Colonic mucosa (tissue), 4 donors: ENCODE results near the gene PPP6R2. TPM values are rescaled to one million over a fixed set of nuclear protein-coding genes. Genes with fewer than 3 reads are reported as not detected.

Source experiments
- DNase-seq: peaks from one replicate; pipeline ENCODE4 v3.0.0-alpha.2; 2020
- H3K27ac ChIP-seq: fragments of 200-600 bp; one replicate; pipeline ENCODE4 v1.8.0; 2021
- H3K27me3 ChIP-seq: fragments of 200-600 bp; one replicate; pipeline ENCODE4 v1.8.0; 2021
- H3K36me3 ChIP-seq: fragments of 200-600 bp; one replicate; pipeline ENCODE4 v1.8.0; 2021
- H3K4me1 ChIP-seq: fragments of 200-600 bp; one replicate; pipeline ENCODE4 v1.8.0; 2021; ENCODE audit warnings: mild to moderate bottlenecking
- H3K4me3 ChIP-seq: fragments of 200-600 bp; one replicate; pipeline ENCODE4 v1.8.0; 2021
- H3K9ac ChIP-seq, 2 donors: one replicate each; pipeline ENCODE4 v1.7.0; 2013; ENCODE audit warnings: control low read depth in 2 of 2, low read depth in 2 of 2, low read length in 2 of 2
- H3K9me3 ChIP-seq: fragments of 200-600 bp; one replicate; pipeline ENCODE4 v1.8.0; 2021
- intact Hi-C: fragments of 100-400 bp; cut with DNase I; formaldehyde crosslinking; loops from one replicate; pipeline ENCODE4 v1.14.1; 2022
- total RNA-seq, 2 donors: library from RNA; stranded (reverse); fragmentation: NEBNext Ultra II Directional in 1 of 2; extraction: Animal tissue kit (Norgen Biotek cat#: 25700) in 1 of 2; gene quantifications; one replicate each; pipeline ENCODE4 v1.2.1, GENCODE V29; 2021
- TF ChIP-seq, protein P1 (sequence below): fragments of 200-600 bp; IDR thresholded peaks from one replicate; pipeline ENCODE4 v1.8.0; 2022; ENCODE audit warnings: antibody characterized with exemption, mild to moderate bottlenecking
- donor health status: healthy.
- donor health status: DM: no; HTN: no; CAD: no.
- donor health status: DM: no; HTN: no; CAD: no.

The PPP6R2 gene
- total RNA-seq, 2 donors from 2014 or later: 34.1 to 55.9 TPM

- Histone ChIP-seq H3K9me3 (no peaks in the 10 kb centered on the region), H3K4me1 (no peaks in the 10 kb centered on the region), H3K9ac (no peak overlapping the region), H3K36me3 (peaks cover 9% of the 10 kb centered on the region), H3K4me3 (no peak overlapping the region), H3K27ac (no peak overlapping the region), H3K27me3 (no peaks in the 10 kb centered on the region)
- DNase-seq: no peak
- intact Hi-C loops: no loop called here
- TF ChIP-seq, protein P1, sequence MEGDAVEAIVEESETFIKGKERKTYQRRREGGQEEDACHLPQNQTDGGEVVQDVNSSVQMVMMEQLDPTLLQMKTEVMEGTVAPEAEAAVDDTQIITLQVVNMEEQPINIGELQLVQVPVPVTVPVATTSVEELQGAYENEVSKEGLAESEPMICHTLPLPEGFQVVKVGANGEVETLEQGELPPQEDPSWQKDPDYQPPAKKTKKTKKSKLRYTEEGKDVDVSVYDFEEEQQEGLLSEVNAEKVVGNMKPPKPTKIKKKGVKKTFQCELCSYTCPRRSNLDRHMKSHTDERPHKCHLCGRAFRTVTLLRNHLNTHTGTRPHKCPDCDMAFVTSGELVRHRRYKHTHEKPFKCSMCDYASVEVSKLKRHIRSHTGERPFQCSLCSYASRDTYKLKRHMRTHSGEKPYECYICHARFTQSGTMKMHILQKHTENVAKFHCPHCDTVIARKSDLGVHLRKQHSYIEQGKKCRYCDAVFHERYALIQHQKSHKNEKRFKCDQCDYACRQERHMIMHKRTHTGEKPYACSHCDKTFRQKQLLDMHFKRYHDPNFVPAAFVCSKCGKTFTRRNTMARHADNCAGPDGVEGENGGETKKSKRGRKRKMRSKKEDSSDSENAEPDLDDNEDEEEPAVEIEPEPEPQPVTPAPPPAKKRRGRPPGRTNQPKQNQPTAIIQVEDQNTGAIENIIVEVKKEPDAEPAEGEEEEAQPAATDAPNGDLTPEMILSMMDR: no peak
These were observed 91.7 kb downstream of the PPP6R2 start for GRCh38 chr22:50434849-50435248.

DNA sequence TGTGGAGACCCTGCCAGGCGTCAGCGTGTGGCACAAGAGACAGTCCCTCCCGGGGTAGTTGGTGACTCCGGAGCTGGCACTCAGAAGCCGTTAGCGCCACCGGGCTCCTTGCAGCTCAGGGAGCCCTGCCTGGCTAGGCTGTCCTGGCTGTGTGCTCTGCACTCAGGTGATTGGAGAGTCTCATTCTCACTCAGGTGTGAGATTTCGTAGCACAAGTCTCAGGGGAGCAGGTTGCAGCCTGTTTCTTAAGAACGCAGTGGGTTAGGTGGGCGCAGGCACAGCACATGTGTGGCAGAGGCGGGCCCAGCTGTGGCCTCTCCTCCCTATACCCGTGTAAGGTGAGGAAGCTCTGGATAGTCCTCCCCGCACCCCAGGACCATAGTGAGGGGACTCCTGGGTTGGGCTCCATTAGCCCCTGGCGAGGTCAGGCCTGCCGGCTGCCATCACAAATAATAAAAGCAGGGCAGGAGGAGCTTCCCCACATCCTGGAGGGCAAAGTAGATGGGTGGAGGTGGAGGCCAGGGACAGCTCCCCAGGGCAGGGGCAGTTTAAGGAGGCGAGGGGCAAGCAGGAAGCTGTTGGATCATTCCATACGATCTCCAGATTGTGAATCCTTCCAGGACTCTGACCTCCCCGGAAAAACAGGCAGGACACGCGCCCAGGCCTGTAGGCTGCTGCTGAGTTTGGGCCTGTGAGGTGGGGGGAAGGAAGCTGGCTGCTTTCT lies 92.3 kb downstream of the PPP6R2 start:
- H3K27ac ChIP-seq: no peak overlapping the region
- H3K4me3 ChIP-seq: no peak overlapping the region
- H3K4me1 ChIP-seq: no peaks in the 10 kb centered on the region
- intact Hi-C loops: no loop called here
- no peak for DNase-seq
- no peak overlapping the region for H3K9ac ChIP-seq
- peaks cover 9% of the 10 kb centered on the region for H3K36me3 ChIP-seq
- H3K27me3 ChIP-seq: no peaks in the 10 kb centered on the region
- H3K9me3 ChIP-seq: no peaks in the 10 kb centered on the region
- TF ChIP-seq, protein P1: no peak

DNA sequence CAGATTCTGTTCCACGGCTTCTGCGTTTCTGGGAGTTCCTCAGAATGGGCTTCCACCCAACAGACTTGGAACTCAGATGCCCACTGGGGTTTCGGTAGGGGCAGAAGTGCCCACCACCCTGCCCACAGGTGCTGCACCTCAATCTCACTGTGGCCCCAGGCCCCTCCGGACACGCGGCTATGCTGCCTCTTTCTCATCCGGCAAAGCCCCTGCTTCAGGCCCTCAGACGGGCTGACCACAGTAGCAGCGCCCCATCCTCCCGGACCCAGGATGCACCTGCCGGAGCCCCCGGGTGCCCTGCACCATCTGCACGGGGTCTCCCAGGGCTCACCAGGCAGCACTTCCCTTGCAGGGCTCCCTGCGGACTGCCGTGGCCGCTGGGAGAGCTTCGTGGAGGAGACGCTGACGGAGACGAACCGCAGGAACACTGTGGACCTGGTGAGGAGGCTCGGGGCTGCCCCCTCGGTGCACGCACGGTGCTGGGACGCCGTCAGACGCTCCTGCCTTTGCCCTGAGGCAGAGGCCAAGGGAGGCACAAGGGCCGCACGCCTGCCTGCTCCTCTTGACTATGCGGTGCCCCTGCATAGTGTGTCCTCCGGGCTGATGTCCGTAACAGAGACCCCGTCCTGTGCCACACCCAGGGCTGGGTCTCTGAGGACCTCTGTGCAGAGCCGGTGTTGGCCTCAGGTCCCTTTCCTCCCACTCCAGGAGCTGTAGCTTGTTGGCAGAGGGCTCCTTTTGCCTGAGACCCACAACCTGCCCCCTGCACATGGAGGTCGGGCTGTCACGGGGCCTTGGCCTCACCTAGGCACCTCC lies 93.1 kb downstream of the PPP6R2 start:
- DNase-seq: no peak
- Histone ChIP-seq H3K27me3 (no peaks in the 10 kb centered on the region), H3K36me3 (peaks cover 9% of the 10 kb centered on the region), H3K27ac (no peak overlapping the region), H3K9ac (no peak overlapping the region), H3K4me1 (no peaks in the 10 kb centered on the region), H3K9me3 (no peaks in the 10 kb centered on the region), H3K4me3 (no peak overlapping the region)
- intact Hi-C loops: no loop called here
- TF ChIP-seq, protein P1: no peak

GRCh38 chr22:50436841-50437341 lies 93.8 kb downstream of the PPP6R2 start:
- no peak overlapping the region for H3K9ac ChIP-seq
- TF ChIP-seq, protein P1: no peak
- peaks cover 9% of the 10 kb centered on the region for H3K36me3 ChIP-seq

DNA sequence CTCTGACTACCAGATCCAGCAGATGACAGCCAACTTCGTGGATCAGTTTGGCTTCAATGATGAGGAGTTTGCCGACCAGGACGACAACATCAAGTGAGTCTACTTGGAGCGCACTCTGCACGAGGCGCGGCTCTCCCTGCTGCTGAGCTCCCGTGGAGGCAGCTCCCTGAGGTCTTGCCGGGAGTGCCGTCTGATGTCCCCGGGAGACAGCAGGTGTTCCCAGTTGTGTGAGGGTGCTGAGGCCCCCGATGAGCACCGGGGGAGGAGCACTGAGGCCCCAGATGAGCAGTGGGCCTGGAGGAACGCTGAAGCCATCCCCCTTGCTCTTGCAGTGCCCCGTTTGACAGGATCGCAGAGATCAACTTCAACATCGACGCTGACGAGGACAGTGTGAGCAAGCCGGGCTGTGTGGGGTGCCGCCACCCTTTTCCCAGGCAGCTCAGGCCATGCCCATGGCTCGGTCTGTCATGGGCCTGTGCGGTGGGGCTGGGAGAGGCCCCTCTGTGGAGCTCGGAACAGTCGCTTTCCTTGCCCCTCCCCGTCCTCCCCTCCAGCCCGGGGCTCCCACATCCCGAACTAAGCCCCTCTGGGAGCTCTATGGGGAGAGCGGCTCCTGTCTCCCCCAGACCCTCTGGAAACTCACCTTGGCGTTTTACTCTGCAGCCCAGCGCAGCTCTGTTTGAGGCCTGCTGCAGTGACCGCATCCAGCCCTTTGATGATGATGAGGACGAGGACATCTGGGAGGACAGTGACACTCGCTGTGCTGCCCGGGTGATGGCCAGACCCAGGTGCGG lies 94.6 kb downstream of the PPP6R2 start:
- TF ChIP-seq, protein P1: no peak
- H3K4me1 ChIP-seq: no peaks in the 10 kb centered on the region
- no peaks in the 10 kb centered on the region for H3K27me3 ChIP-seq
- DNase-seq: no peak
- H3K9me3 ChIP-seq: no peaks in the 10 kb centered on the region
- intact Hi-C loops: no loop called here
- no peak overlapping the region for H3K4me3 ChIP-seq
- no peak overlapping the region for H3K27ac ChIP-seq
- H3K9ac ChIP-seq: no peak overlapping the region
- H3K36me3 ChIP-seq: peaks cover 9% of the 10 kb centered on the region

More at GRCh38 chr22:50436841-50437341, 93.8 kb downstream of the PPP6R2 start:
- H3K27me3 ChIP-seq: no peaks in the 10 kb centered on the region
- H3K4me3 ChIP-seq: no peak overlapping the region
- no peak overlapping the region for H3K27ac ChIP-seq
- no peaks in the 10 kb centered on the region for H3K9me3 ChIP-seq
- no peak for DNase-seq
- intact Hi-C loops: no loop called here
- H3K4me1 ChIP-seq: no peaks in the 10 kb centered on the region
